ENCODE data around the gene PCDH15.

DNA sequence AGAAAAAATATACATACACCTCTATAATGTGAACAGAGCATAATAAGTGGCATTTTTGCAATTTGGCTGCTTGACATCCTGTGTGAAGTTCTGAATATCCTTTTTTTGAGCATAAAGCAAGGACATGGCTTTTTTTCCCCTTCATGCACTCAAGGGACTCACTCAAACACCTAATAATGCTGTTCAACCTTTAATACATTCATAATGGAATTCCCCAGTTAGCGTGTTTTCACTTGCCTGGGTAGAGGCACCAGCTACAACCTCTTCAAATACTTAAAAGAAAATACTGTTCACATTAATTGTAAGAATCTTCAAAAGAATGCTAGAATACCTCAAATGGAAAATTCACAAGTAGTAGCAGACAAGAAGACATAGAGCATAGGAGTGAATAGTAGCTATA lies 316.8 kb downstream of the PCDH15 start:
- TF ChIP-seq GABPA (tag; conservative IDR thresholded peaks at IDR 0.05; ENCODE audit: low read depth) (no peak), KLF13 (tag; IDR thresholded peaks at IDR 0.05; ENCODE audit: borderline replicate concordance, low read depth) (no peak), RNF2 (IDR thresholded peaks at IDR 0.05) (no peak), MEIS2 (IDR thresholded peaks at IDR 0.05; ENCODE audit: partially characterized antibody) (no peak), KDM1A (IDR thresholded peaks at IDR 0.05) (no peak), BRF1 (IDR thresholded peaks at IDR 0.05; ENCODE audit: borderline replicate concordance, extremely low read depth, insufficient read length) (no peak), ZNF232 (CRISPR knock-in tag; IDR thresholded peaks at IDR 0.05) (no peak)
- TF ChIP-seq, protein P1, sequence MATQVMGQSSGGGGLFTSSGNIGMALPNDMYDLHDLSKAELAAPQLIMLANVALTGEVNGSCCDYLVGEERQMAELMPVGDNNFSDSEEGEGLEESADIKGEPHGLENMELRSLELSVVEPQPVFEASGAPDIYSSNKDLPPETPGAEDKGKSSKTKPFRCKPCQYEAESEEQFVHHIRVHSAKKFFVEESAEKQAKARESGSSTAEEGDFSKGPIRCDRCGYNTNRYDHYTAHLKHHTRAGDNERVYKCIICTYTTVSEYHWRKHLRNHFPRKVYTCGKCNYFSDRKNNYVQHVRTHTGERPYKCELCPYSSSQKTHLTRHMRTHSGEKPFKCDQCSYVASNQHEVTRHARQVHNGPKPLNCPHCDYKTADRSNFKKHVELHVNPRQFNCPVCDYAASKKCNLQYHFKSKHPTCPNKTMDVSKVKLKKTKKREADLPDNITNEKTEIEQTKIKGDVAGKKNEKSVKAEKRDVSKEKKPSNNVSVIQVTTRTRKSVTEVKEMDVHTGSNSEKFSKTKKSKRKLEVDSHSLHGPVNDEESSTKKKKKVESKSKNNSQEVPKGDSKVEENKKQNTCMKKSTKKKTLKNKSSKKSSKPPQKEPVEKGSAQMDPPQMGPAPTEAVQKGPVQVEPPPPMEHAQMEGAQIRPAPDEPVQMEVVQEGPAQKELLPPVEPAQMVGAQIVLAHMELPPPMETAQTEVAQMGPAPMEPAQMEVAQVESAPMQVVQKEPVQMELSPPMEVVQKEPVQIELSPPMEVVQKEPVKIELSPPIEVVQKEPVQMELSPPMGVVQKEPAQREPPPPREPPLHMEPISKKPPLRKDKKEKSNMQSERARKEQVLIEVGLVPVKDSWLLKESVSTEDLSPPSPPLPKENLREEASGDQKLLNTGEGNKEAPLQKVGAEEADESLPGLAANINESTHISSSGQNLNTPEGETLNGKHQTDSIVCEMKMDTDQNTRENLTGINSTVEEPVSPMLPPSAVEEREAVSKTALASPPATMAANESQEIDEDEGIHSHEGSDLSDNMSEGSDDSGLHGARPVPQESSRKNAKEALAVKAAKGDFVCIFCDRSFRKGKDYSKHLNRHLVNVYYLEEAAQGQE (IDR thresholded peaks at IDR 0.05; ENCODE audit: borderline replicate concordance): no peak
- TF ChIP-seq, protein P1 (CRISPR knock-in tag; IDR thresholded peaks at IDR 0.05; ENCODE audit: low read depth): no peak

Measured in K562 (cell line).